HepG2 (cell line): ENCODE results near the gene PHRF1. TPM values are rescaled to one million over a fixed set of nuclear protein-coding genes. Genes with fewer than 3 reads are reported as not detected.

ENCODE experiments used
- AGO1 ChIP-seq: fragments of 200-400 bp; formaldehyde crosslinking; IDR thresholded peaks from 2 replicates; pipeline ENCODE4 v1.6.1; 2017; ENCODE audit warnings: mild to moderate bottlenecking, low read depth, low read length, moderate library complexity; ENCODE audit not compliant: poor library complexity, severe bottlenecking
- ARID2 ChIP-seq: sonication (generic); formaldehyde crosslinking; IDR thresholded peaks from 2 replicates; pipeline ENCODE4 v1.8.1; 2022; ENCODE audit warnings: mild to moderate bottlenecking, missing genetic modification reagents, borderline replicate concordance
- GLI4 ChIP-seq: sonication (generic); formaldehyde crosslinking; IDR thresholded peaks from 2 replicates; pipeline ENCODE4 v1.5.1; 2020; ENCODE audit warnings: missing genetic modification reagents, mild to moderate bottlenecking, moderate library complexity, borderline replicate concordance
- MEIS2 ChIP-seq: sonication (generic); formaldehyde crosslinking; IDR thresholded peaks from 2 replicates; pipeline ENCODE4 v1.9.0; 2021; ENCODE audit warnings: mild to moderate bottlenecking, missing genetic modification reagents
- NR2F2 ChIP-seq: IDR thresholded peaks from 2 replicates; pipeline ENCODE4 v1.6.1; 2012; ENCODE audit warnings: low read depth, inconsistent platforms, borderline replicate concordance
- NR3C1 ChIP-seq: sonication (generic); formaldehyde crosslinking; IDR thresholded peaks from 2 replicates; pipeline ENCODE4 v1.4.0; 2020; ENCODE audit warnings: missing genetic modification reagents
- SALL2 ChIP-seq: sonication (generic); formaldehyde crosslinking; IDR thresholded peaks from 2 replicates; pipeline ENCODE4 v1.8.1; 2023; ENCODE audit warnings: mild to moderate bottlenecking, missing genetic modification reagents, inconsistent platforms
- TFE3 ChIP-seq: IDR thresholded peaks from 2 replicates; pipeline ENCODE4 v1.6.1; 2016
- XBP1 ChIP-seq: sonication (generic); formaldehyde crosslinking; IDR thresholded peaks from 2 replicates; pipeline ENCODE4 v1.5.0; 2020; ENCODE audit warnings: missing genetic modification reagents
- ZNF20 ChIP-seq: sonication (generic); formaldehyde crosslinking; IDR thresholded peaks from 2 replicates; pipeline ENCODE4 v1.4.0; 2020; ENCODE audit warnings: mild to moderate bottlenecking, moderate library complexity, missing genetic modification reagents
- ZNF446 ChIP-seq: sonication (generic); formaldehyde crosslinking; IDR thresholded peaks from 2 replicates; pipeline ENCODE4 v1.5.0; 2020; ENCODE audit warnings: mild to moderate bottlenecking, missing genetic modification reagents
- ZNF639 ChIP-seq: conservative IDR thresholded peaks from 2 replicates; pipeline ENCODE4 v1.6.1; 2018; ENCODE audit warnings: missing genetic modification reagents
- ZNF674 ChIP-seq: sonication (generic); formaldehyde crosslinking; IDR thresholded peaks from 2 replicates; pipeline ENCODE4 v1.5.0; 2020; ENCODE audit warnings: low read depth, mild to moderate bottlenecking, missing genetic modification reagents
- ZNF782 ChIP-seq: sonication (generic); formaldehyde crosslinking; IDR thresholded peaks from 2 replicates; pipeline ENCODE4 v1.4.0; 2020; ENCODE audit warnings: missing genetic modification reagents, mild to moderate bottlenecking, borderline replicate concordance
- ZSCAN29 ChIP-seq: sonication (generic); formaldehyde crosslinking; conservative IDR thresholded peaks from 2 replicates; pipeline ENCODE4 v1.4.0; 2020; ENCODE audit warnings: mild to moderate bottlenecking, missing genetic modification reagents
- polyA plus RNA-seq, 8 experiments: library from polyadenylated mRNA; depleted of rRNA in 3 of 8; stranded (reverse) in 7 of 8; unstranded in 1 of 8; fragments of >200 nt; fragmentation: Illumina TruSeq in 4 of 8; extraction: Trizol in 4 of 8; gene quantifications; 2 replicates each; pipeline versions ENCODE4 v1.2.1 to v1.2.3, GENCODE V29; 2011 to 2016; ENCODE audit warnings: low read depth in 4 of 8, missing spikeins in 1 of 8, mixed read lengths in 1 of 8; ENCODE audit not compliant: insufficient read depth in 1 of 8
- total RNA-seq, 5 experiments: library from RNA; depleted of rRNA; stranded (reverse); fragments of >200 nt; fragmentation: Illumina TruSeq; extraction: Trizol; gene quantifications; 2 replicates each; pipeline ENCODE4 v1.2.3, GENCODE V29; 2016; ENCODE audit warnings: low read depth in 1 of 5
- TF ChIP-seq, protein P1 (sequence below): sonication (generic); formaldehyde crosslinking; IDR thresholded peaks from 2 replicates; pipeline ENCODE4 v1.4.0; 2020; ENCODE audit warnings: missing genetic modification reagents, borderline replicate concordance
- TF ChIP-seq, protein P2 (sequence below): sonication (generic); formaldehyde crosslinking; IDR thresholded peaks from 2 replicates; pipeline ENCODE4 v1.5.0; 2020; ENCODE audit warnings: missing genetic modification reagents
- TF ChIP-seq, protein P3 (sequence below): sonication (generic); formaldehyde crosslinking; IDR thresholded peaks from 2 replicates; pipeline ENCODE4 v1.9.0; 2021; ENCODE audit warnings: missing genetic modification reagents, borderline replicate concordance
- TF ChIP-seq, protein P4 (sequence below): sonication (generic); formaldehyde crosslinking; IDR thresholded peaks from 2 replicates; pipeline ENCODE4 v1.4.0; 2020; ENCODE audit warnings: mild to moderate bottlenecking, missing genetic modification reagents

Gene PHRF1
- total and polyA plus RNA-seq, 2 of the 13 experiments (the other 11 are each of a cell fraction or from before 2014, with no cell fraction given): 8.2 to 16.7 TPM

DNA sequence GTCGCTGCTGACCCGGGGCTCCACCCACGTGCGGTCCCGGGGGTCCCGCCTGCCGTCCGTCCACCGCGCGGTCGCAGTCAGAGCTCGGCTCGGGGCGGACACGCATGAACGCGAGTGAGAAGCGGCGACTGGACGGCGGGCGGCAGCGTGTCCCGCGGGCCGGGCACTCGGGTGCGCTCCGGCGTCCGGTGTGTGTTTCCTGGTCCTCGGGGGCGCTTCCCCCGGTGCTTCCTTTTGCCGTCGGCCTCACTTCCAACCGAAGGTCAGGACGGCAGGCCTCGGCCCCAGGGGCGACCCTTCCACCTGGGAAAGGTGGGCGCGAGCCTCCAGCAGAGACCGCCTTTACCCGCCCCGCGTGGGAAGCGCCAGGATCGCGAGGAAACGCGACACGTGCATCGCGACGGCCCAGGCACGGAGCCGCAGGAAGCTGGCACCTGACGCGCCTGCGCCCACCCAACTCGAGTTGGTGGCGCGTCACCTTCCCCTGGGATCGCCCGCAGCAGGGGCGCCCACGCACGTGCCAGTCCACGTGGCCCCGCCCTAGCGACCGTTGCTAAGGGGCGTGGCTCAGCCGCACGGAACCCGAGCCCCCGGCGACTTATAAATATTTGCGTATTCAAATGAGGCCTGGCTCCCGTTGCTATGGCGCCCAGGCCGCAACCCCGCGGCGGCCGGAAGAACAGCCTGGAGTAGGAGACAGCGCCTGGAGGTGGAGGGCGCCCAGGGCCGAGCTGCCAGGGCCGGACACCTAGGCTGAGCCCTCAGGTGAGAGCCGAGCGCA is 39.2 kb upstream of the PHRF1 start, which contains the start of gene LRRC56 (continued):
- TF ChIP-seq, protein P1, sequence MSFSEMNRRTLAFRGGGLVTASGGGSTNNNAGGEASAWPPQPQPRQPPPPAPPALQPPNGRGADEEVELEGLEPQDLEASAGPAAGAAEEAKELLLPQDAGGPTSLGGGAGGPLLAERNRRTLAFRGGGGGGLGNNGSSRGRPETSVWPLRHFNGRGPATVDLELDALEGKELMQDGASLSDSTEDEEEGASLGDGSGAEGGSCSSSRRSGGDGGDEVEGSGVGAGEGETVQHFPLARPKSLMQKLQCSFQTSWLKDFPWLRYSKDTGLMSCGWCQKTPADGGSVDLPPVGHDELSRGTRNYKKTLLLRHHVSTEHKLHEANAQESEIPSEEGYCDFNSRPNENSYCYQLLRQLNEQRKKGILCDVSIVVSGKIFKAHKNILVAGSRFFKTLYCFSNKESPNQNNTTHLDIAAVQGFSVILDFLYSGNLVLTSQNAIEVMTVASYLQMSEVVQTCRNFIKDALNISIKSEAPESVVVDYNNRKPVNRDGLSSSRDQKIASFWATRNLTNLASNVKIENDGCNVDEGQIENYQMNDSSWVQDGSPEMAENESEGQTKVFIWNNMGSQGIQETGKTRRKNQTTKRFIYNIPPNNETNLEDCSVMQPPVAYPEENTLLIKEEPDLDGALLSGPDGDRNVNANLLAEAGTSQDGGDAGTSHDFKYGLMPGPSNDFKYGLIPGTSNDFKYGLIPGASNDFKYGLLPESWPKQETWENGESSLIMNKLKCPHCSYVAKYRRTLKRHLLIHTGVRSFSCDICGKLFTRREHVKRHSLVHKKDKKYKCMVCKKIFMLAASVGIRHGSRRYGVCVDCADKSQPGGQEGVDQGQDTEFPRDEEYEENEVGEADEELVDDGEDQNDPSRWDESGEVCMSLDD (CRISPR knock-in tag): no peak
- TF ChIP-seq GLI4 (no peak), ZNF674 (CRISPR knock-in tag) (no peak), XBP1 (CRISPR knock-in tag) (no peak), ZNF20 (no peak), ARID2 (CRISPR knock-in tag) (no peak), AGO1 (no peak), SALL2 (CRISPR knock-in tag) (no peak), ZSCAN29 (no peak), MEIS2 (CRISPR knock-in tag) (no peak), NR3C1 (CRISPR knock-in tag) (no peak), TFE3 (CRISPR knock-in tag) (no peak), ZNF446 (CRISPR knock-in tag) (no peak), NR2F2 (no peak), ZNF782 (no peak), ZNF639 (0 out of 2 replicates have a peak, but pooled peaks have one; percentile 18)
- TF ChIP-seq, protein P2, sequence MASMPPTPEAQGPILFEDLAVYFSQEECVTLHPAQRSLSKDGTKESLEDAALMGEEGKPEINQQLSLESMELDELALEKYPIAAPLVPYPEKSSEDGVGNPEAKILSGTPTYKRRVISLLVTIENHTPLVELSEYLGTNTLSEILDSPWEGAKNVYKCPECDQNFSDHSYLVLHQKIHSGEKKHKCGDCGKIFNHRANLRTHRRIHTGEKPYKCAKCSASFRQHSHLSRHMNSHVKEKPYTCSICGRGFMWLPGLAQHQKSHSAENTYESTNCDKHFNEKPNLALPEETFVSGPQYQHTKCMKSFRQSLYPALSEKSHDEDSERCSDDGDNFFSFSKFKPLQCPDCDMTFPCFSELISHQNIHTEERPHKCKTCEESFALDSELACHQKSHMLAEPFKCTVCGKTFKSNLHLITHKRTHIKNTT: no peak
- TF ChIP-seq, protein P3, sequence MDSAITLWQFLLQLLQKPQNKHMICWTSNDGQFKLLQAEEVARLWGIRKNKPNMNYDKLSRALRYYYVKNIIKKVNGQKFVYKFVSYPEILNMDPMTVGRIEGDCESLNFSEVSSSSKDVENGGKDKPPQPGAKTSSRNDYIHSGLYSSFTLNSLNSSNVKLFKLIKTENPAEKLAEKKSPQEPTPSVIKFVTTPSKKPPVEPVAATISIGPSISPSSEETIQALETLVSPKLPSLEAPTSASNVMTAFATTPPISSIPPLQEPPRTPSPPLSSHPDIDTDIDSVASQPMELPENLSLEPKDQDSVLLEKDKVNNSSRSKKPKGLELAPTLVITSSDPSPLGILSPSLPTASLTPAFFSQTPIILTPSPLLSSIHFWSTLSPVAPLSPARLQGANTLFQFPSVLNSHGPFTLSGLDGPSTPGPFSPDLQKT (CRISPR knock-in tag): no peak
- TF ChIP-seq, protein P4, sequence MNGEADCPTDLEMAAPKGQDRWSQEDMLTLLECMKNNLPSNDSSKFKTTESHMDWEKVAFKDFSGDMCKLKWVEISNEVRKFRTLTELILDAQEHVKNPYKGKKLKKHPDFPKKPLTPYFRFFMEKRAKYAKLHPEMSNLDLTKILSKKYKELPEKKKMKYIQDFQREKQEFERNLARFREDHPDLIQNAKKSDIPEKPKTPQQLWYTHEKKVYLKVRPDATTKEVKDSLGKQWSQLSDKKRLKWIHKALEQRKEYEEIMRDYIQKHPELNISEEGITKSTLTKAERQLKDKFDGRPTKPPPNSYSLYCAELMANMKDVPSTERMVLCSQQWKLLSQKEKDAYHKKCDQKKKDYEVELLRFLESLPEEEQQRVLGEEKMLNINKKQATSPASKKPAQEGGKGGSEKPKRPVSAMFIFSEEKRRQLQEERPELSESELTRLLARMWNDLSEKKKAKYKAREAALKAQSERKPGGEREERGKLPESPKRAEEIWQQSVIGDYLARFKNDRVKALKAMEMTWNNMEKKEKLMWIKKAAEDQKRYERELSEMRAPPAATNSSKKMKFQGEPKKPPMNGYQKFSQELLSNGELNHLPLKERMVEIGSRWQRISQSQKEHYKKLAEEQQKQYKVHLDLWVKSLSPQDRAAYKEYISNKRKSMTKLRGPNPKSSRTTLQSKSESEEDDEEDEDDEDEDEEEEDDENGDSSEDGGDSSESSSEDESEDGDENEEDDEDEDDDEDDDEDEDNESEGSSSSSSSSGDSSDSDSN (CRISPR knock-in tag): no peak
